GM19351 (cell line): ENCODE measurements around the gene TRIB2.

Source experiments
- ATAC-seq: cut with Tn5 transposase; IDR thresholded peaks from one replicate; pipeline ENCODE4 v1.9.1; 2021; ENCODE audit warnings: mild to moderate bottlenecking, moderate library complexity; ENCODE audit not compliant: unreplicated experiment

The TRIB2 gene

GRCh38 chr2:12719400-12720277, 2.9 kb downstream of the TRIB2 start:
- no peak for ATAC-seq

DNA sequence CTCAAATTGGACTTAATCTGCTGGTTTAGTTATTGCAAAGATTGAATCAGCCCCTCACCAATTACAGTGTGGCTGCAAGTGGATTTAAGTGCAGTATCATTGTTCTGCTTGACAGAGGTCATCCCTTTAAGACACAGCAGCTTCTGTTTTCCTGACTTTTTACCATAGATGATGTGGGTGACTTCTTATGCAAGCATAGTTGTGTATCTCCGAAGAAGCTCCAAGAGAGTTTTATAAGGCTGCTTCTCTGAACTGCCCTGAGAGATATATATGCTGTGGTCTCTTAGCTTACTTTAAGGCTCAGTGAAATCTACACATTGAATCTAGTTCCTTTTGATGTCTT, 3.5 kb downstream of the TRIB2 start:
- no peak for ATAC-seq

DNA sequence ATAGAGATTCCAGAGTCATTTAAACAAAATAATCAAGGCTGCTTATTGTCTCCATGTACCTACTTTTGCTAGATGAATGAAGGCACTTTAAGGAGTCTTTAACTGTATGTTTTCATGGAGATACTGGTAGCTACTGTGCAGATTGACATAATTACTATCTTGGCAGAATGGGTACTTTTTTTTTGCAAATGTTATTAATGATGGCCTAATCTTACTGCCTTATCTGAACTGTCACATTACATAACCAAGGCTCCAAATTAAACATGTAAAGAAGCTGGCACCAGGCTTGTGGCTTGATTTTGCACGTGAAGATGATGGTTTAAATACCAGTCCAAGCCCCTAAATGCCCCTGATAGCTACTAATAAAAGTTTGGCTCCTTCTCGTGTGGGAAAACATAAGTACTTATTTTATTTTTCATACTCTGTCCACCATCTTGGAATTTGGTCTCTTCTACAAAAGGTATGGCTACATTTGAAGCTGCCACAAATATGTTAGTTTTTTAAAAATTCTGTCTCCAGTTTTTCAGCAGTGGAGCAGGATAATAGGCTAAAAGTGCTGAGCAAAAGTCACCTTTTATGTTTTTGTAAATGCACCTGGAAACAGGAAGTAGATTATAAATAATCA, 4.1 kb downstream of the TRIB2 start:
- no peak for ATAC-seq

DNA sequence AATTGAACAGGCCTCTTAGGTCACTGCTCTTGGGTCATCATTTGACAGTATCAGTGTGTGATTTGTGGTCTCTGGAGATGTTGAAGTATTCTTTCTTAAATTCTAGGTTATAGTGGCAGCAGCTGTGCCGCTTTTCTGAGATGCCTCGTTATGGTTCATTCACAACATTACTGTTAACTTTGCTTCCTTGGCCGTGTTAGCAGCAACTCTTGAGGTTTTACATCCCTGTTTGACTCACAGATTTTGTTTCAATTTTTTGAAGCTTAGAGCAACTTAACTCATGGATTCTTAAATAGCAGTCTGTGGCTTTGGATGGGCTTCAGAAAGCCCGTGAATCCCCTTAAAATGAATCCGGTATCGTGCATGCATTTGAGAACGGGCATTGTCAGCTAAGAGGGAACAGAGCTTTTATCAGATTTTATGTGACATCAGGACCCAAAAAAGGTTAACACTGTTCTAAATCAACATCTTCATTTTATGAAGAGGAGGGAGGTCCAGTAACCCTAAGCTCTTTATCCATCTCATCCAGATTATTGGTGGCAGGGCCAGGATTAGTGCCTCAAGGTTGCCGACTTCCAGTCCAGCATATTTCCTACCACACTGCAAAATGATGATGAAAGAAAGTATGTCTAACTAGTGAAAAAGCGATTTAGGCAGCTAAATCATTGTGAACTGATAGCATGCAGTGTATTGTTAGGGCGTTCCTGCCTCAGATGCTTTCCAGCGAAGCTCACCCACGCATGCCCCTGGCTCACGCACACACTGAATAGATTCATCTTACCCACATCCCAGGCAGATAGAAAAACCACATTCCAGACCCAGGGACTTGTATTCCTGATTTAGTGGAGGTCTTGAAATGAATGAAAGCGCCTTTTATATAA, 5.1 kb downstream of the TRIB2 start:
- no peak for ATAC-seq

DNA sequence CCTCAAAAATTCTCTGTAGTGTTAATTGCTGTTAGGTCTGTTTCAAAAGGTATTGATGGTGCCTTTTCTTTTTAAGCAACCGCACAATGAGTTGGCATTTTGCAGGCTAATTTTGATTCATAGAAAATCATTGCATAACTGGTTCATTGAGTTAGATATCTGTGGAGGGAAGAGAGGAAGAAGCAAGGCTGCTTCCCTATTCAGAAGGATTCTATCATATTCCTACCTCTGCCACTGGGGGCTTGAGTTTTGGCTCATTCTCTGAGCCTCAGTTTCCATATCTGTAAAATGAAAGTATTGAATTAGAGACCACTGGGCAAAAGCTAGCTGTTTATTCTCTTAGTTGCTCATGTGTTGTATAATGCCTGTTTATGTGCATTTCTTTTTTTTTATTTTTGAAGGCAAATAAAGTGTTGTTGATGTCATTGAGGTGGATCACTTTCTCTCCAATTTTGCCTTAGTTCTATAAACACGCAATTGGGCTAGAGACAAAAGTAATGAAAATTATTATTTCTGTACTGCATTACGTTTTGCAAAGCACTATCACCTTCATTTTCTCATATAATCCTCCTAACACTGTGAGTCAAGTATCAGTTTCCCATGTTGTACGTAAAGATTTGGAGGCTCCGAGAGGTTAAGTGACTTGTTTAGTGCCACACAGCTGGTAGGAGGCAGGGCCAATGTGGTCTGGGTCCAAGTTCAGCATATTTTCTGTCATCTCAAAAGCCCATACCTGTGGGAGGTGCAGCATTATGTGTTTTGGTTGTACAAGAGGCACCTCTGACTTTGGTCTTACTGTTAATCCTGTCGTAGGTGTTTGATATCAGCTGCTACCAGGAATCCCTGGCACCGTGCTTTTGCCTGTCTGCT, 5.9 kb downstream of the TRIB2 start:
- ATAC-seq = no peak

GRCh38 chr2:12723736-12724463, 7.2 kb downstream of the TRIB2 start:
- no peak for ATAC-seq

DNA sequence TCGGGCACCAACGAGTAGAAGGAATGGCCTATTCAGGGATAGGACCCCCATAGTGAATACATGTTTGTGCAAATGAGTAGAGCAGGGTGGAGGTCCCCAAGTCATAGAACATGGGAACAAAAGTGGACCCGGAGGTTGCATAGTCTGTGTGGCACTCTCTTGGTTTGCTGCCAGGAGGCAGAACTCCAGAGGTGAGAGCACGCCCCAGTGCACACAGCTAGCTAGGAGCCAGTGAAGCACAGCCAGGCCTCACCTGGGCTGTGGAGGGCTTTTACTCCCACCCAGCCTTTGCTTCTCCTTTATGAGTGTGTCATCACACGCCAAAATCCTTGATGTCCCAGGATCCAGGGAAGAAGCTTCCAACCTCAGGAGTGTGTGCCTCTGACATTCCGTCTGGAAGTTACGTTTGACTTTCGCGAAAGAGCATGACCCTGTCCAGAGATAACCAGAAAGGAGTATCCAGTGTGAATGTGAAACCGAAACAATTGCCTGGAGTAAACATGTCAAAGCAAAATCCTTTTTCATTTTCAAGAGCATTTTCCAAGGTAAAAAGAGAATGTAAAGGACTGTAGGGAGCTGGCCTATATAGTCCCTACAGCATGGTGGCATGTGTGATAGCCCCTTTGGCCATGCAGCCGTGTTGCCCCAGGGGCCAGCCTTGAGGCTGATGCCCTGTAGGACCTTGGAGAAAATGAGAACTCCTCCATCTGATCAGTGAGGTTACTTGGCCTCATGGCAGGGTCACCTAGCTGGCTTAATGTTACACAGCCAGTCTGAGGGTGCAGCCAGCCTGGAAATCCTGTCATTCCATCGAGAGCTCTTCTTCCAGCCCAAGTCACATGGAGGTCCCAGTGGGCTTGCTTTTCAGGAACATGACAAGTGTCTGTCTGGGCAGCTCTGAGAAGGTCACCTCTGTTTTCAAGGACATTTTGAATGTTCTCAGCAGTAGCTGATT, 8.8 kb downstream of the TRIB2 start:
- ATAC-seq = no peak

DNA sequence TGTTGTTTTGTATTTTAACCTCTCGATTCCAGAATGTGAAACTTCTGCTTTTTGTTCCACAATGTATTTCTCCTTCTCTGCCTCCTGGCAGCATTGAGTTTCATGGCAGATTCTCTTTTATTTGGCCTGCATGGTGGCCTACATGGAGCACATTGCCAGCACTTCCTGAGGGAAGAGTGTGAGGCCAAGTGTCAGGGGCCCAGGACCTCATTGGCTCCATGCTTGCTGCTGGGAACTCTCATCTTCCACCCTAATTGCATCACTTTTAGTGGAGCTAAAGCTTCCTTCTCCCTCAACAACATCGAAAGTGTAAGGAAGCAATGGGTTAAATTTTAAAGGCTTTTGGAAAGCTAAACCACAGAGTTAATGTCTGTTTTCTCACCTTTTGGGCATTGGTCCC, 9.5 kb downstream of the TRIB2 start:
- ATAC-seq = no peak

DNA sequence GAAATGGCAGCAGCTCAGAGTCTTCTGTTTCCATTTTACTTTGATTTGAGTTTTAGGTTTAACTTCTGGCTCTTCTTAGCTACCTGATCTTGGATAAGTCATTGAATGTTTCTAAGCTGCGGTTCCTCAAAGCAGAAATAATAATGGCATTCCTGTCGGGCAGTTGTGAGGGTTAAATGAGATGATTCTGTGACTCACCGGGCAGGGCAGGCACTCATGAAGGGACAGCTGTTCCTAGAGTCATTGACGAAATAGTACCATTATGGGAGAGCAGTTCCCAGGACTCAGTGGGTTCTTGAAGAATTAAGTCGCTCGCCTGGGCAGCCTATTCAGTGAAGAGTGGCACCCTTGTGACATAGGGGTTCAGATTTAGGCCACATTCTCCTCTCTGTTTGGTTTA, 10.3 kb downstream of the TRIB2 start:
- no peak for ATAC-seq

GRCh38 chr2:12727641-12728040, 10.9 kb downstream of the TRIB2 start:
- ATAC-seq = no peak

DNA sequence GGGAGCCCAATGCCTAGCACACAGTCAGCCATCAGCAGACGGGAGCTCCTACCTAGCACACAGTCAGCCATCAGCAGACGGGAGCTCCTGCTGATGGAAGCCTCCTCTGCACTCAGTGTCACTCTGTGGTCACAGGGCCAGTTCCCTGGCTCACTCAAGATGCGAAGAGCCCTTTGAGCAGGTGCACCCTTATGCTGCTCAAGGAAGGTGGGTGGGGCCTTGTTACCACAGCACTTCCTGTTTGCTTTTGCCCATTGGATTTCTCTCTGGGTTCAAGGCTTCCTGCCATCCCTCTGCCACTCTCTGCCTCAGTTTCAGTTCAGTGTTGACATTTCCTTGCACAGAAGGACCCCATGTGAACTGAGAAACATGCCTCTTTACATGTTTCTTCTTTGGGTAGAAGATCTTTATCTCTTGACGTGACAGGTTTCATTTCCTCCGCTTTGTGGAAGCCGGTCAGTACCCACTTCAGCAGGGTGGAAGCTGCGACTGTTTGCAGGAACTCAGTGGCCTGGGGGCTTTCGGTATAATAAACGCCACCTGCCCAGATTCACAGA, 11.6 kb downstream of the TRIB2 start:
- peak; percentile 90 for ATAC-seq

- ATAC-seq = no peak
These were observed 13.5 kb downstream of the TRIB2 start for GRCh38 chr2:12730265-12730664.

DNA sequence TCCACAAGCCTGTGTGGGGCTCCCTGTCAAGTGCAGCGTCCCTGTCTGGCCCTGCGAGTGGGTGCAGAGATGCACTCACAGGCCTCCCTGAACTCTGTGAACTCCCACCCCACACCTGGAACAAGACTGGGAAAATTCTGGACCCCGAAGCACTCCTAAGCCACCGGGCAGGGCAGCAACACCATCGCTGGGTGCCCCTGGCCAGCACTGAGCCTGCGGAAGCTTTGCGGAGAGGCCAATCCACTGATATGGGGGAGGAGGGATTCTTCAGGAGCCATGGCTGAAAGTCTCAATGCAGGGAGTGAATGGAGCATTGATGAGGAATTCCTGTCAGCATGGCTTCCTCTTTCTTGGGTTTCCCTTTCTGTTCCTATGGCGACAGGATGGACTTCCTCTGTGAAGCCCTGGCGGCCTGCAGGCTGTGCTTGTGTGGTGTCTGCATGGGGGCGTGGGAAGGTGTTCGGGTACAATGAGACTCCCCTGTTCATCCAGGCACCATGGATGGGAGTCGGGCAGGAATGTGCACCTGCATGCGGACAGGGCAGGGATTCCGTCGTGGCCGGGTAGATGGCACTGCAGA, 15.1 kb downstream of the TRIB2 start:
- ATAC-seq = no peak

- ATAC-seq = no peak
These were observed 15.9 kb downstream of the TRIB2 start for GRCh38 chr2:12732651-12733050.

GRCh38 chr2:12733846-12734245, 17.1 kb downstream of the TRIB2 start:
- no peak for ATAC-seq

GRCh38 chr2:12734914-12735654, 18.3 kb downstream of the TRIB2 start:
- ATAC-seq = no peak

DNA sequence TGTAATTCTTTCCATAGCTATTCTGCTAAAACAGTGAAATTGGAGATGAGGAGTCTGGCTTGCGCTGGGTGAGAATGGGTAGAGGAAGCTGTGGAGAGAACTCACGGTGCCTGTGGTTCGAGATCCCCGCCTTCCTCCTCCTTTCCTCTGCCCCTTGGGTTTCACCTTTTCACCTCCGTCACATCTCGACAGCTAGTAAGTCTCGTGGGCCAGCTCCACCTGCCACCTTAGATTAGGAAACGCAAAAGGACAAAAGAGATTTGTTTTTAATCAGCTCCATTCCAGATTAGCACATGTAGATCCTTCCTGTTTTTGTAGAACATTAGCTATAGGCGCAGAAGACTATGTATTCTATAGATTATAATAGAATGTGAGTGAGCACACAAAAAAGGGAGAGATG, 20.6 kb downstream of the TRIB2 start:
- ATAC-seq = no peak
